Osteoblast (primary cell): ENCODE results near the gene CLCNKA. TPM values are rescaled to one million over a fixed set of nuclear protein-coding genes. Genes with fewer than 3 reads are reported as not detected.
A peak's percentile ranks its signal among the peaks of the same experiment; 100 is the strongest.
"Not testable (repeated sequence)": the region's sequence is repeated elsewhere in the genome, so short reads cannot be mapped to it uniquely, and the experiment has no call there.

Source experiments
- DNase-seq: peaks from one replicate; pipeline ENCODE4 v3.0.0; 2011; ENCODE audit warnings: low spot score, mixed read lengths; ENCODE audit not compliant: insufficient read length; ENCODE audit errors: missing footprints
- H2AFZ ChIP-seq: 2 replicates; pipeline ENCODE4 v1.6.0; 2011; ENCODE audit warnings: mild to moderate bottlenecking, low read length
- H3K27ac ChIP-seq: 2 replicates; pipeline ENCODE4 v1.5.1; 2011; ENCODE audit warnings: mild to moderate bottlenecking, low read depth, low read length, moderate library complexity
- H3K27me3 ChIP-seq: 2 replicates; pipeline ENCODE4 v1.6.0; 2012; ENCODE audit warnings: mild to moderate bottlenecking, control low read depth, inconsistent platforms, low read length, moderate library complexity; ENCODE audit not compliant: insufficient read depth
- H3K36me3 ChIP-seq: 2 replicates; pipeline ENCODE4 v1.5.1; 2011; ENCODE audit warnings: mild to moderate bottlenecking, low read length, control low read depth, moderate library complexity; ENCODE audit not compliant: insufficient read depth
- H3K4me1 ChIP-seq: 2 replicates; pipeline ENCODE4 v1.5.1; 2011; ENCODE audit warnings: mild to moderate bottlenecking, low read length, control low read depth, moderate library complexity; ENCODE audit not compliant: insufficient read depth
- H3K4me2 ChIP-seq: 2 replicates; pipeline ENCODE4 v1.6.0; 2011; ENCODE audit warnings: mild to moderate bottlenecking, low read length; ENCODE audit not compliant: insufficient read depth
- H3K4me3 ChIP-seq: fragments of 200-600 bp; sonication (generic); 3 replicates; pipeline ENCODE4 v1.5.1; 2012; ENCODE audit warnings: mild to moderate bottlenecking, low read length, inconsistent platforms; ENCODE audit not compliant: insufficient read depth
- H3K79me2 ChIP-seq: 2 replicates; pipeline ENCODE4 v1.6.0; 2012; ENCODE audit warnings: mild to moderate bottlenecking, low read length, control low read depth, inconsistent platforms; ENCODE audit not compliant: insufficient read depth
- H3K9me3 ChIP-seq: 2 replicates; pipeline ENCODE4 v1.5.1; 2011; ENCODE audit warnings: low read depth, low read length, control low read depth
- H4K20me1 ChIP-seq: 2 replicates; pipeline ENCODE4 v1.6.0; 2012; ENCODE audit warnings: mild to moderate bottlenecking, low read length, control low read depth; ENCODE audit not compliant: insufficient read depth
- CTCF ChIP-seq: IDR thresholded peaks from 2 replicates; pipeline ENCODE4 v1.5.1; 2011; ENCODE audit warnings: mild to moderate bottlenecking, low read depth, low read length, moderate library complexity; ENCODE audit errors: extremely low read depth
- total RNA-seq: library from RNA; depleted of rRNA; stranded (reverse); fragments of >200 nt; gene quantifications from 2 replicates; pipeline ENCODE4 v1.2.3, GENCODE V29; 2012

Gene CLCNKA
- total RNA-seq, 1 donor = not detected

DNA sequence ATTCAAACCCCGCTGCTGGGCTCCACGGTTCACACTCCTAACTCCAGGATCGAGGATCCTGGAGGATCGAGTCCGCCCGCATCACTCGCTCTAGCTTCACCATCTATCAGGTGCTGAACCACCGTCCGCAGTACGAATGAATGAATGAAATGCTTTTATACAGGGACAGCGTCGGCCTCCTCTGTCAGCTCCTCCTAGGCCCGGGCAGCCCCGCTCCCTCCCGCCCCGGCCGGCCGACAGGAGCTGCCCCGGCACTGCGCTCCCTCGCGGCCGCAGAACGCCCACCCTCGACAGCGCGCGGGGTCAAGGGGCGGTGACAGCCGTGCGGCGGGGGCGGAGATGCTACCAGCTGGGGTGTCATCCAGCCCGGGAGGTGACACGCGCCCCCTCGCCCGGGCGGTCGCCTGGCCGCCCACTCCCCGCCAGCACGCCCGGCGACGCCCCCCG lies 46.5 kb upstream of the CLCNKA start:
- Histone ChIP-seq H3K4me2 (peak overlapping the region; percentile 91), H3K9me3 (no peaks in the 10 kb centered on the region), H3K27ac (peak overlapping the region; percentile 69), H3K79me2 (peaks cover 51% of the 10 kb centered on the region), H3K27me3 (no peaks in the 10 kb centered on the region), H3K4me1 (peaks cover 12% of the 10 kb centered on the region), H4K20me1 (peaks cover 22% of the 10 kb centered on the region), H3K36me3 (peaks cover 20% of the 10 kb centered on the region), H3K4me3 (peak overlapping the region; percentile 92), H2AFZ (peak overlapping the region; percentile 14)
- peak; percentile 8 for TF ChIP-seq CTCF
- peak; percentile 92 for DNase-seq

GRCh38 chr1:15975805-15976680 lies 45.8 kb upstream of the CLCNKA start, which contains the start of gene ZBTB17:
Gene ZBTB17 (minus strand): TSS chr1:15976101. CDS start chr1:15948495, 27,606 bp downstream.
- Histone ChIP-seq H3K79me2 (peaks cover 47% of the 10 kb centered on the region), H3K36me3 (peaks cover 18% of the 10 kb centered on the region), H4K20me1 (peaks cover 22% of the 10 kb centered on the region), H2AFZ (peak within 1 kb of the TSS; percentile 95), H3K9me3 (no peaks in the 10 kb centered on the region), H3K4me3 (peak within 1 kb of the TSS; percentile 92), H3K27ac (peak within 1 kb of the TSS; percentile 69), H3K27me3 (no peaks in the 10 kb centered on the region), H3K4me1 (peaks cover 12% of the 10 kb centered on the region), H3K4me2 (peak within 1 kb of the TSS; percentile 91)
- peak; percentile 99 for DNase-seq
- no peak for TF ChIP-seq CTCF

DNA sequence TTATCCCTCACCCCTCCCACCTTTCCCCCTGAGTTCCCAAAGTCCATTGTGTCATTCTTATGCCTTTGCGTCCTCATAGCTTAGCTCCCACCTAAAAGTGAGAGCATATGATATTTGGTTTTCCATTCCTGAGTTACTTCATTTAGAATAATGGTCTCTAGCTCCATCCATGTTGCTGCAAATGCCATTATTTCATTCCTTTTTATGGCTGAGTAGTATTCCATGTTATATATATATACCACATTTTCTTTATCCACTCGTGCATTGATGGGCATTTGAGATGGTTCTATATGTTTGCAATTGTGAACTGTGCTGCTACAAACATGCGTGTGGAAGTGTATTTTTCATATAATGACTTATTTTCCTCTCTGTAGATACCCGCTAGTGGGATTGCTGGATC lies 43.9 kb upstream of the CLCNKA start:
- not testable (repeated sequence) for H3K36me3 ChIP-seq, DNase-seq, H3K27me3 ChIP-seq, H3K4me2 ChIP-seq, H3K27ac ChIP-seq, H2AFZ ChIP-seq, H3K4me3 ChIP-seq, H3K9me3 ChIP-seq
- Histone ChIP-seq H3K4me1 (peaks cover 12% of the 10 kb centered on the region), H3K79me2 (peaks cover 32% of the 10 kb centered on the region), H4K20me1 (peaks cover 12% of the 10 kb centered on the region)

DNA sequence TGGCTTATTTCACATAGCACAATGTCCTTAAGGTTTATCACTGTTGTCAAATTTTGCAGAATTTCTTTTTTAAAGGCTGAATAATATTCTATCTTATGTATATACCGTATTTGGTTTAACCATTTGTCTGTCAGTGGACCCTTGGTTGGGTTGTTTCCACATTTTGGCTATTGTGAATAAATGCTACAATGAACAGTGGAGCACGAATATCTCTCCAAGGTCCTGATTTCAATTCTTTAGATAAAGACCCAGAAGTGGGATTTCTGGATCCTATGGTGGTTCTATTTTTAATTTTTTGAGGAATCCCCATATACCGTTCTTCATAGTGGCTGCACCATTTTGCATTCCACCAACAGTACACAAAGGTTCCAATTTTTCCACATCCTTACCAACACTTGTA lies 40.2 kb upstream of the CLCNKA start:
- H3K4me2 ChIP-seq = no peak overlapping the region
- no peaks in the 10 kb centered on the region for H3K79me2 ChIP-seq
- no peak overlapping the region for H3K27ac ChIP-seq
- no peaks in the 10 kb centered on the region for H4K20me1 ChIP-seq
- TF ChIP-seq CTCF = no peak
- no peaks in the 10 kb centered on the region for H3K9me3 ChIP-seq
- no peaks in the 10 kb centered on the region for H3K27me3 ChIP-seq
- no peaks in the 10 kb centered on the region for H3K4me1 ChIP-seq
- no peak overlapping the region for H3K4me3 ChIP-seq
- DNase-seq = no peak
- no peak overlapping the region for H2AFZ ChIP-seq
- H3K36me3 ChIP-seq = no peaks in the 10 kb centered on the region
